OCI-LY1 (cell line): Measurements from ENCODE around the gene GRB2.
"Not testable (repeated sequence)": the region's sequence is repeated elsewhere in the genome, so short reads cannot be mapped to it uniquely, and the experiment has no call there.

Source experiments
- H2AFZ ChIP-seq: fragments of 200-600 bp; sonication (generic), shearing (Covaris generic); 2 replicates; pipeline ENCODE4 v1.6.0; 2014; ENCODE audit warnings: antibody characterized with exemption, mild to moderate bottlenecking, low read length
- H3F3A ChIP-seq: fragments of 200-600 bp; sonication (generic), shearing (Covaris generic); 2 replicates; pipeline ENCODE4 v1.6.0; 2014; ENCODE audit warnings: mild to moderate bottlenecking, antibody characterized with exemption, low read length, moderate library complexity; ENCODE audit not compliant: insufficient read depth
- H3K27ac ChIP-seq: fragments of 200-600 bp; sonication (generic); 2 replicates; pipeline ENCODE4 v1.5.1; 2014; ENCODE audit warnings: low read length, mixed run types, mild to moderate bottlenecking, low read depth; ENCODE audit not compliant: poor library complexity, severe bottlenecking
- H3K27me3 ChIP-seq: fragments of 200-600 bp; sonication (generic); 2 replicates; pipeline ENCODE4 v1.6.0; 2014; ENCODE audit warnings: antibody characterized with exemption, mild to moderate bottlenecking, low read length, moderate library complexity; ENCODE audit not compliant: insufficient read depth
- H3K36me3 ChIP-seq: fragments of 200-600 bp; sonication (generic); 2 replicates; pipeline ENCODE4 v1.6.1; 2014; ENCODE audit warnings: mild to moderate bottlenecking, antibody characterized with exemption, low read length, moderate library complexity, mixed read lengths; ENCODE audit not compliant: insufficient read depth
- H3K4me1 ChIP-seq: fragments of 200-600 bp; sonication (generic); 2 replicates; pipeline ENCODE4 v1.5.1; 2014; ENCODE audit warnings: mild to moderate bottlenecking, low read length, moderate library complexity; ENCODE audit not compliant: insufficient read depth, severe bottlenecking
- H3K4me2 ChIP-seq: fragments of 200-600 bp; sonication (generic), shearing (Covaris generic); 2 replicates; pipeline ENCODE4 v1.6.1; 2014; ENCODE audit warnings: low read length
- H3K4me3 ChIP-seq: fragments of 200-600 bp; sonication (generic); 2 replicates; pipeline ENCODE4 v1.5.1; 2014; ENCODE audit warnings: low read length, low read depth, mild to moderate bottlenecking, mixed read lengths; ENCODE audit not compliant: poor library complexity, severe bottlenecking
- H3K79me2 ChIP-seq: fragments of 200-600 bp; shearing (Covaris generic); 2 replicates; pipeline ENCODE4 v1.6.1; 2016; ENCODE audit warnings: mixed run types, low read length, mixed read lengths; ENCODE audit not compliant: insufficient read depth
- H3K9ac ChIP-seq: fragments of 200-600 bp; sonication (generic), shearing (Covaris generic); 2 replicates; pipeline ENCODE4 v1.6.1; 2014; ENCODE audit warnings: mild to moderate bottlenecking, low read length, mixed read lengths
- H3K9me2 ChIP-seq: fragments of 200-600 bp; sonication (generic), shearing (Covaris generic); 2 replicates; pipeline ENCODE4 v1.6.1; 2014; ENCODE audit warnings: low read depth, mild to moderate bottlenecking, low read length, mixed read lengths
- H3K9me3 ChIP-seq: fragments of 200-600 bp; shearing (Covaris generic); 2 replicates; pipeline ENCODE4 v1.6.1; 2014; ENCODE audit warnings: low read length, mixed read lengths
- H4K20me1 ChIP-seq: fragments of 200-600 bp; sonication (generic), shearing (Covaris generic); 2 replicates; pipeline ENCODE4 v1.6.0; 2016; ENCODE audit warnings: mild to moderate bottlenecking, low read length; ENCODE audit not compliant: insufficient read depth
- CTCF ChIP-seq: fragments of 200-600 bp; sonication (generic), shearing (Covaris generic); IDR thresholded peaks from 2 replicates; pipeline ENCODE4 v1.5.1; 2017; ENCODE audit warnings: mild to moderate bottlenecking, antibody characterized with exemption, low read length, moderate library complexity, mixed read lengths
- EZH2 ChIP-seq: fragments of 200-600 bp; sonication (generic), shearing (Covaris generic); IDR thresholded peaks from 2 replicates; pipeline ENCODE4 v1.8.0; 2017; ENCODE audit warnings: borderline replicate concordance, mixed run types, mild to moderate bottlenecking, antibody characterized with exemption, low read length, moderate library complexity, mixed read lengths

The GRB2 gene

GRCh38 chr17:75405365-75406221 lies at the start of gene GRB2:
TSS of gene GRB2 (minus strand) at chr17:75405678. CDS start at chr17:75393628, 12,050 bp downstream.
- no peaks in the 10 kb centered on the region for H3F3A ChIP-seq
- peak within 1 kb of the TSS; percentile 17; the same call in 1 of the 2 replicates for H2AFZ ChIP-seq
- no peaks in the 10 kb centered on the region for H4K20me1 ChIP-seq
- H3K4me3 ChIP-seq = peak within 1 kb of the TSS; percentile 96
- H3K27me3 ChIP-seq = no peaks in the 10 kb centered on the region
- peak within 1 kb of the TSS; percentile 97 for H3K9ac ChIP-seq
- peaks cover 48% of the 10 kb centered on the region for H3K79me2 ChIP-seq
- H3K9me3 ChIP-seq = no peaks in the 10 kb centered on the region
- no peaks in the 10 kb centered on the region for H3K9me2 ChIP-seq
- peaks cover 37% of the 10 kb centered on the region for H3K4me1 ChIP-seq
- peaks cover 6% of the 10 kb centered on the region for H3K36me3 ChIP-seq
- H3K4me2 ChIP-seq = peak within 1 kb of the TSS; percentile 87
- peak within 1 kb of the TSS; percentile 87 for H3K27ac ChIP-seq
- TF ChIP-seq EZH2 (no peak), CTCF (no peak)

DNA sequence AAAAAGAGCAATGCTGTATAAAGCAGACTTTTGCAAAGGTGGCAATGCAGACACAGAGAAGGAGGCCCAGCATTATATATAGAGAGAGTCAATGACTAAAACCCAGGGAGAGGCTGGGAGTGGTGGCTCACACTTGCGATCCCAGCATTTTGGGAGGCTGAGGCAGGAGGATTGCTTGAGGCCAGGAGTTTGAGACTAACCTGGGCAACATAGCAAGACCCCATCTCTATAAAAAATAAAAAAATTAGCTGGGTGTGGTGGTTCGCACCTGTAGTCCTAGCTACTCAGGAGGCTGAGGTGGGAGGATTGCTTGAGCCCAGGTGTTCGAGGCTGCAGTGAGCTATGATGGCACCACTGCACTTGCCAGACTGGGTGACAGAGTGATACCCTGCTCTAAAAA lies 49.2 kb upstream of the GRB2 start:
- not testable (repeated sequence) for H2AFZ ChIP-seq, H3K4me3 ChIP-seq

DNA sequence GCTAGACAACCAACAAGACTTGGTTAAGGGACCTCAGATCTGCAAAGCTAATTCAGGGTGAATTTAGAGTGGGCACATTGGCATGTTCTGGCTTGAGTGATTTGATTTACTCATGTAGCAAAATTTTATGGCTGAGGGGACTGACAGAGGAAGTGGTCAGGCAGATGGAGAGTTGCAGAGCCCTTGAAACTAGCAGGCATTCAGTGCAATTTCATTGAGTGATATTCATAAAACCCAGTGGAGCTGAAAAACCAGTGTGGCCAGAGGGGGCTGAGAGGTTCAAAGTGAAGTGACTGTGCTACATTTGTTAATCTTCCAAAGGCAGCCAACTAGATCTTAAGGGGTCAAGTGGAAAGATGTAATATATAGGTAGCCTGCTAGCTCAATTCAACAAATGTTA lies 48.7 kb upstream of the GRB2 start:
- H3K4me1 ChIP-seq = peaks cover 37% of the 10 kb centered on the region
- no peaks in the 10 kb centered on the region for H3F3A ChIP-seq
- H3K36me3 ChIP-seq = no peaks in the 10 kb centered on the region
- H3K4me3 ChIP-seq = no peak overlapping the region
- H3K9me2 ChIP-seq = no peaks in the 10 kb centered on the region
- no peak overlapping the region for H3K4me2 ChIP-seq
- no peak overlapping the region for H3K27ac ChIP-seq
- no peak overlapping the region for H2AFZ ChIP-seq
- H3K79me2 ChIP-seq = no peaks in the 10 kb centered on the region
- H3K27me3 ChIP-seq = no peaks in the 10 kb centered on the region
- no peak for TF ChIP-seq CTCF
- no peak for TF ChIP-seq EZH2
- H4K20me1 ChIP-seq = no peaks in the 10 kb centered on the region
- H3K9ac ChIP-seq = no peak overlapping the region
- H3K9me3 ChIP-seq = no peaks in the 10 kb centered on the region

More for the DNA sequence above, 49.2 kb upstream of the GRB2 start:
- H3K9ac ChIP-seq, H3K9me2 ChIP-seq, H3K27ac ChIP-seq, H4K20me1 ChIP-seq, H3K79me2 ChIP-seq, H3K4me2 ChIP-seq, H3K9me3 ChIP-seq, H3F3A ChIP-seq, H3K36me3 ChIP-seq, H3K27me3 ChIP-seq: not testable (repeated sequence)
- peaks cover 41% of the 10 kb centered on the region for H3K4me1 ChIP-seq

DNA sequence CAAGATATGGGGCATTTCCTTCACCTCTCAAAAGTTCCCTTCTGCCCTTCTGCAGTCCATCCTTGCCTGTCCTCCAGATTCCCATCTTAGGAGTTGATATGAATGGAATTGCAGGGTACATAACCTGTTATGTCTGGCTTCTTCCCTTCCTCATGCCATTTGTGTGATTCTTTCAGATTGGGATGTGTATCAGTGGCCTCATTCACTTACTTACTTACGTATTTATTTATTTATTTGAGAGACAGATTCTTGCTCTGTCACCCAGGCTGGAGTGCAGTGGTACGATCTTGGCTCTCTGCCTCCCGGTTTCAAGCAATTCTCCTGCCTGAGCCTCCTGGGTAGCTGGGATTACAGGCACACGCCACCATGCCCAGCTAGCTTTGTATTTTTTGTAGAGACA lies 44.8 kb upstream of the GRB2 start:
- H2AFZ ChIP-seq = no peak overlapping the region
- no peaks in the 10 kb centered on the region for H4K20me1 ChIP-seq
- no peaks in the 10 kb centered on the region for H3K79me2 ChIP-seq
- H3K27ac ChIP-seq = no peak overlapping the region
- H3K4me1 ChIP-seq = peaks cover 9% of the 10 kb centered on the region
- no peak for TF ChIP-seq EZH2
- TF ChIP-seq CTCF = no peak
- H3F3A ChIP-seq = no peaks in the 10 kb centered on the region
- H3K9me2 ChIP-seq = no peaks in the 10 kb centered on the region
- no peaks in the 10 kb centered on the region for H3K9me3 ChIP-seq
- no peaks in the 10 kb centered on the region for H3K27me3 ChIP-seq
- H3K36me3 ChIP-seq = no peaks in the 10 kb centered on the region
- H3K4me2 ChIP-seq = no peak overlapping the region
- no peak overlapping the region for H3K4me3 ChIP-seq
- H3K9ac ChIP-seq = no peak overlapping the region
